CD4-positive, alpha-beta memory T cell (primary cell): Measurements from ENCODE around the gene HCRT. TPM values are rescaled to one million over a fixed set of nuclear protein-coding genes. Genes with fewer than 3 reads are reported as not detected.
"Not testable (repeated sequence)": the region's sequence is repeated elsewhere in the genome, so short reads cannot be mapped to it uniquely, and the experiment has no call there.

Source experiments
- CTCF ChIA-PET: fragments of 350-600 bp; sonication (Branson Sonifier 250); formaldehyde crosslinking; loops from one replicate; lab custom pipeline; 2021; ENCODE audit warnings: inconsistent platforms; ENCODE audit not compliant: partially characterized antibody; lab: Charles Lee
- POLR2A ChIA-PET: fragments of 350-600 bp; sonication (Branson Sonifier 250); formaldehyde crosslinking; loops from one replicate; lab custom pipeline; 2021; ENCODE audit not compliant: partially characterized antibody; lab: Charles Lee
- DNase-seq, 5 donors: peaks; one replicate each; pipeline versions ENCODE4 v3.0.0 to v3.0.0-alpha.2; 2020 to 2022; ENCODE audit warnings: mixed read lengths in 1 of 5
- H3K27ac ChIP-seq: one replicate; pipeline ENCODE4 v1.7.0; 2013; ENCODE audit warnings: low read depth, low read length
- H3K27me3 ChIP-seq: 2 replicates; pipeline ENCODE4 v1.7.0; 2013; ENCODE audit warnings: mild to moderate bottlenecking, low read length, moderate library complexity; ENCODE audit not compliant: insufficient read depth
- H3K36me3 ChIP-seq: 2 replicates; pipeline ENCODE4 v1.7.0; 2013; ENCODE audit warnings: mild to moderate bottlenecking, low read length, moderate library complexity; ENCODE audit not compliant: insufficient read depth
- H3K4me1 ChIP-seq: 2 replicates; pipeline ENCODE4 v1.7.0; 2013; ENCODE audit warnings: mild to moderate bottlenecking, low read length, moderate library complexity; ENCODE audit not compliant: insufficient read depth
- H3K4me3 ChIP-seq, 2 donors: one replicate each; pipeline ENCODE4 v1.7.0; 2013; ENCODE audit warnings: low read length in 2 of 2, mild to moderate bottlenecking in 1 of 2
- H3K9me3 ChIP-seq, 2 donors: one replicate each; pipeline ENCODE4 v1.7.0; 2013; ENCODE audit warnings: low read length in 2 of 2, control low read depth in 1 of 2; ENCODE audit not compliant: control insufficient read depth in 1 of 2
- H3K27ac Mint-ChIP-seq, 7 donors: one replicate each; pipeline ENCODE4 v1.8.0; 2020 to 2021; ENCODE audit warnings: mixed read lengths in 7 of 7, mild to moderate bottlenecking in 6 of 7, inconsistent platforms in 3 of 7, moderate library complexity in 3 of 7
- H3K27me3 Mint-ChIP-seq, 2 donors: one replicate each; pipeline ENCODE4 v1.8.0; 2020 to 2021; ENCODE audit warnings: mixed read lengths in 2 of 2
- H3K36me3 Mint-ChIP-seq, 2 donors: one replicate each; pipeline ENCODE4 v1.8.0; 2020 to 2021; ENCODE audit warnings: mixed read lengths in 2 of 2, inconsistent platforms in 1 of 2, mild to moderate bottlenecking in 1 of 2
- H3K4me1 Mint-ChIP-seq, 4 donors: one replicate each; pipeline ENCODE4 v1.8.0; 2020 to 2021; ENCODE audit warnings: mixed read lengths in 4 of 4, mild to moderate bottlenecking in 1 of 4
- H3K4me3 Mint-ChIP-seq, 8 donors: one replicate each; pipeline ENCODE4 v1.8.0; 2020 to 2021; ENCODE audit warnings: mixed read lengths in 8 of 8, mild to moderate bottlenecking in 7 of 8, moderate library complexity in 6 of 8, inconsistent platforms in 3 of 8
- H3K9me3 Mint-ChIP-seq, 8 donors: one replicate each; pipeline ENCODE4 v1.8.0; 2020 to 2021; ENCODE audit warnings: mixed read lengths in 8 of 8, mild to moderate bottlenecking in 5 of 8, inconsistent platforms in 3 of 8, moderate library complexity in 1 of 8
- intact Hi-C: fragments of 100-400 bp; cut with micrococcal nuclease; formaldehyde crosslinking; loops from one replicate; pipeline ENCODE4 v1.15.1; 2023
- polyA plus RNA-seq, 2 donors: library from polyadenylated mRNA; unstranded; fragments of 300-500 nt; fragmentation: Illumina TruSeq; gene quantifications; one replicate each; pipeline ENCODE4 v1.2.3, GENCODE V29; 2021
- total RNA-seq, 2 experiments: library from RNA; stranded (reverse); gene quantifications; one replicate each; pipeline ENCODE4 v1.2.3, GENCODE V29; 2021

HCRT gene
- total and polyA plus RNA-seq, 4 experiments from 2014 or later, result not detected

DNA sequence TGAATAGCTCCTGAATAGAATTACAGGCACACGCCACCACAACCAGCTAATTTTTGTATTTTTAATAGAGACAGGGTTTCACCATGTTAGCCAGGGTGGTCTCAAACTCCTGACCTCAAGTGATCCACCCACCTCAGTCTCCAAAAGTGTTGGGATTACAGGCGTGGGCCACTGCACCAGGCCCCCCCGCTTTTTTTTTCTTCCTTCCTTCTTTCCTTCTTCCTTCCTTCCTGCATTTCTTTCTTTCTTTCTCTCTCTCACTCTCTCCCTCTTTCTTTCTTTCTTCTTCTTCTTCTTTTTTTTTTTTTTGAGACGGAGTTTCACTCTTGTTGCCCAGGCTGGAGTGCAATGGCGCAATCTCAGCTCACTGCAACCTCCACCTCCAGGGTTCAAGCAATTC, 939 bp upstream of the HCRT start:
- Mint-ChIP-seq H3K4me1 (peaks cover 19 to 39% (median 26%) of the 10 kb centered on the region in 4 donors), H3K27ac (peak overlapping the region in 3 of 7 donors; percentile 51 to 64 (median 52)), H3K4me3 (peak overlapping the region in 4 of 8 donors; percentile 28 to 80 (median 64))
- intact Hi-C loops, DNase-seq, H3K9me3 Mint-ChIP-seq, H3K27me3 Mint-ChIP-seq, H3K36me3 ChIP-seq, H3K36me3 Mint-ChIP-seq, H3K4me3 ChIP-seq, POLR2A ChIA-PET, H3K27me3 ChIP-seq, H3K27ac ChIP-seq, H3K9me3 ChIP-seq: not testable (repeated sequence)
- CTCF ChIA-PET, result interaction anchor here (0.7 to 1.7 kb wide), 2 partner anchors 18 to 62 kb away, joined by 3 read pairs; no protein-coding TSS in a partner anchor
- peaks cover 34% of the 10 kb centered on the region for H3K4me1 ChIP-seq

DNA sequence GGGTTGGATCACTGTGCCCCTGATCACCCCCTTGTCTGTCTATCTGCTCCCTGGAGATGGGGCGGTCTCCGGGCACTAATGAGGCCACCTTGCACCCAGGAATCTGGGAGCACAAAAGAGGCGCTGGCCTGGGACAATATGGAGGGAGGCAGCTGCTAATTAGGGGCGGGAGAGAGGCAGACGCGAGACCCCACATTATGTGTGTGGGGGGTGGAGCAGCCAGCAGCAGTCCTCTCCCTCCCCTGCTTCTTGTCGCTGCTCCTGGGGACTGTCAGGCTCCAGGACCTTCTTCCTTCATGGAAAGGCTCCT, 324 bp upstream of the HCRT start:
- no peak for DNase-seq
- ChIA-PET POLR2A (interaction anchor here (2.4 to 5.8 kb wide), 2 partner anchors 9 to 102 kb away, joined by 13 to 50 read pairs; partner anchors contain the start of genes GHDC and STAT5A), CTCF (interaction anchor here (1.1 to 2.3 kb wide), 4 partner anchors 9 to 37 kb away, joined by 3 to 11 read pairs (median 6); partner anchors contain the start of gene GHDC)
- no peaks in the 10 kb centered on the region for H3K36me3 Mint-ChIP-seq
- no peak overlapping the region for H3K4me3 ChIP-seq
- H3K36me3 ChIP-seq, result no peaks in the 10 kb centered on the region
- peaks cover 0 to 2% (median 0%) of the 10 kb centered on the region in 8 donors for H3K9me3 Mint-ChIP-seq
- H3K27ac ChIP-seq, result no peak overlapping the region
- no peaks in the 10 kb centered on the region for H3K27me3 ChIP-seq
- no peaks in the 10 kb centered on the region for H3K9me3 ChIP-seq
- H3K4me1 Mint-ChIP-seq, result peaks cover 19 to 41% (median 26%) of the 10 kb centered on the region in 4 donors
- H3K27ac Mint-ChIP-seq, result peak overlapping the region in 2 of 7 donors; percentile 35 to 57
- H3K4me3 Mint-ChIP-seq, result peak overlapping the region in 3 of 8 donors; percentile 9 to 82 (median 28)
- peaks cover 40% of the 10 kb centered on the region for H3K4me1 ChIP-seq
- H3K27me3 Mint-ChIP-seq, result peaks cover 0 to 2% of the 10 kb centered on the region in 2 donors
- intact Hi-C loops, result loop anchor here (2.0 kb wide), 1 partner anchor 103 kb away; the partner anchor contains the start of gene STAT5A

DNA sequence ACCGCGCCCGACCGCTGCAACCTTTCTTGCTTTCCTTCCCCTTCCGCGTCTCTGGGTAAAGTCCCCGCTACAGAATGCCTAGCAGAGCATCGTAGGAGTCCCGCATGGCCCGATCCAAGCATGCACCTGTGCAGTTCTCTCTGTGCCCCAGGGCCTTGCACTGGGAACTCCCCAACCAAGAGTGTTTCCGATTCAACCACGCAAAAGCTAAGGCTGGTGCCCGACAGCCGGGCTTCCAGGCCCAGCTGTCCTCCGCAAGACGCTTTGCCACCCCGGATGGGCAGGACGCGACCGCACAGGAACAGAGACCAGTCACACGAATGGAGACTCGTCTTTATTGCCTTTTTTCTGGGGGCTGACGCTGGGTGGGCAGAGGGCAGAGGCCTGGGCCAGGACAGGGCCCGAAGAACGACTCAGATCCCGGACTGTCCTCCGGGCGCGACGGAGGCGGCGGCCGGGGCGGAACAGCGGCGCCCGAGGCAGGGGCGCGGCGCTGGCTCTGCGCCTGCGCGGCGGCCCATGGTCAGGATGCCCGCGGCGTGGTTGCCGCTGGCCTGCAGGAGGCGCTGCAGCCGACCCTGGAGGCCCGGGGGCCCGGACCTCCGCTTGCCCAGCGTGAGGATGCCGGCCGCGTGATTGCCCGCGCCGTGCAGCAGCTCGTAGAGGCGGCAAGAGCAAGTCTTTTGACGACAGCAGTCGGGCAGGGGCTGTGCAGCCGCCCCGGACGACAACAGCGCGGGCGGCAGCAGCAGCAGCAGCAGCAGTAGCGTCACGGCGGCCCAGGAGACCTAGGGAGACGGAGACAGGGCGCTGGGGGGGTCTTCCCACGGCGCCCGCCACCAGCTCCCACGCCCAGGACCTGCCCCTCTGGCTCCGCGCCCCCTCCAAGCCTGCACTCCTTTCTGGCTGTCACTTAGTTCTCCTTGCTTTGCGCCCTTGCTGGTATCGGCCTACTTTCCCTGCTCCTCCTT, 1.2 kb downstream of the HCRT start:
- Mint-ChIP-seq H3K9me3 (peaks cover 0 to 2% (median 0%) of the 10 kb centered on the region in 8 donors), H3K4me1 (peaks cover 21 to 52% (median 35%) of the 10 kb centered on the region in 4 donors), H3K4me3 (peak overlapping the region; percentile 87 to 96 (median 91)), H3K36me3 (no peaks in the 10 kb centered on the region), H3K27me3 (peaks cover 0 to 5% of the 10 kb centered on the region in 2 donors), H3K27ac (peak overlapping the region; percentile 78 to 94 (median 88))
- intact Hi-C loops, result loop anchor here (1.0 to 5.0 kb wide), 4 partner anchors 10 to 157 kb away; partner anchors contain the start of genes GHDC and STAT5A
- no peaks in the 10 kb centered on the region for H3K36me3 ChIP-seq
- ChIA-PET POLR2A (interaction anchor here (0.9 to 5.8 kb wide), 8 partner anchors 11 to 319 kb away, joined by 3 to 50 read pairs (median 3); partner anchors contain the start of genes ACLY, GHDC, KLHL11 and STAT3), CTCF (interaction anchor here (1.1 to 2.3 kb wide), 9 partner anchors 10 to 126 kb away, joined by 3 to 11 read pairs (median 3); partner anchors contain the start of gene GHDC)
- H3K4me1 ChIP-seq, result peaks cover 56% of the 10 kb centered on the region
- H3K27ac ChIP-seq, result peak overlapping the region; percentile 72
- no peaks in the 10 kb centered on the region for H3K9me3 ChIP-seq
- peak; percentile 74 to 84 (median 75) for DNase-seq
- no peaks in the 10 kb centered on the region for H3K27me3 ChIP-seq
- peak overlapping the region; percentile 63 to 86 for H3K4me3 ChIP-seq

DNA sequence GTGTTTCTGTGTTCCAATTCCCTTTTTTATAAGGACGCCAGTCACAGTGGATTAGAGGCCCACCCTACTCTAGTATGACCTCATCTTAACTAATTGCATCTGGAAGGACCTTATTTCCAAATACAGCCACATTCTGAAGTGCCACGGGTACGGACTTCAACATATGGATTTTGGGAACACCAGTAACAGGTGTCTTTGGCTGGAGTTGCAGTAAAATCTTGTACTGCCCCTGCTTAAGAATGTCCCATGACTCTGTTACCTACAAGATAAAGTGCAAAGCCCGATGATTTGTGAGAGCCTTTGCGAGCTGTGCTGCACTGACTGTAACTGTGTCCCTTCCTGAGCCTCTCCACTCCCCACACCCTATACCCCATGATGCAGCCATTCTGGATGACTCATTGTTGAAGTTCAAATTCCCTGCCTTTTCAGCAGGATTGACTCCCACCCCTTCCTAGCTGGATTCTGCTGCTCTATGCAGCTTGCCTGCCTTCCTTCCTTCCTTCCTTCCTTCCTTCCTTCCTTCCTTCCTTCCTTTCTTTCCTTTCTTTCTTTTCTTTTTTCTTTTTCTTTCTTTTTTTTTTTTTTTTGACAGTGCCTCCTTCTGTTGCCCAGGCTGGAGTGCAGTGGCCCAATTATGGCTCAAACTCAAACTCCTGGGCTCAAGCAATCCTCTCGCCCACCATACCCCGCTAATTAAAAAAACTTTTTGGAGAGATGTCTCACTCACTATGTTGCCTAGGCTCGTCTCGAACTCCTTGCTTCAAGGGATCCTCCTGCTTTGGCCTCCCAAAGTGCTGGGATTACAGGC, 2.1 kb downstream of the HCRT start:
- Mint-ChIP-seq H3K36me3 (no peaks in the 10 kb centered on the region), H3K4me1 (peaks cover 25 to 59% (median 42%) of the 10 kb centered on the region in 4 donors), H3K27me3 (peaks cover 0 to 5% of the 10 kb centered on the region in 2 donors), H3K27ac (peak overlapping the region; percentile 78 to 94 (median 88)), H3K9me3 (peaks cover 0 to 2% (median 0%) of the 10 kb centered on the region in 8 donors), H3K4me3 (peak overlapping the region; percentile 87 to 96 (median 91))
- no peaks in the 10 kb centered on the region for H3K9me3 ChIP-seq
- DNase-seq, result no peak
- no peaks in the 10 kb centered on the region for H3K36me3 ChIP-seq
- peak overlapping the region in 1 of 2 donors; percentile 86 for H3K4me3 ChIP-seq
- intact Hi-C loops, result loop anchor here (5.0 kb wide), 2 partner anchors 66 to 156 kb away; no protein-coding TSS in a partner anchor
- H3K4me1 ChIP-seq, result peaks cover 65% of the 10 kb centered on the region
- ChIA-PET POLR2A (interaction anchor here (0.9 to 5.8 kb wide), 7 partner anchors 12 to 318 kb away, joined by 3 to 50 read pairs (median 3); partner anchors contain the start of genes ACLY, GHDC, KLHL11 and STAT3), CTCF (interaction anchor here (0.9 to 2.3 kb wide), 6 partner anchors 11 to 94 kb away, joined by 3 to 11 read pairs (median 4); partner anchors contain the start of gene GHDC)
- peak overlapping the region; percentile 72 for H3K27ac ChIP-seq
- no peaks in the 10 kb centered on the region for H3K27me3 ChIP-seq

DNA sequence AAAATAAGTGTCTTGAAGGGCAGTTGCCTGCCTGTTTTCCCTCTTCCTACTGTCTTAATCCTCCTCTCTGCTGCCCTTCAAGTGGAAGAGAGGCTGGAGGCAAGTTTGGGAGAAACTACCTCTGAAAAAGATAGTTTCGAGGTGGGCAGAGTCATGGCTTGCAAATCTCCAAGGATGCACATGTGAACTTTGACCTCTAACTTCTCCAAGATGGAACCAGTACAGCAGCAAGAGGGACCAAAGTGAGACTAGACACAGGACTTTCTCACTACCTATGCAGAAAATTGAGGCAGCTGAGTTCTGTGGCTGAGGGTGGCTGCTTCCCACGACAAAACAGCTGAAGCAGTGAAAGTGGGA, 3.4 kb downstream of the HCRT start:
- Histone ChIP-seq H3K4me1 (peaks cover 65% of the 10 kb centered on the region), H3K27ac (no peak overlapping the region), H3K27me3 (no peaks in the 10 kb centered on the region), H3K4me3 (peak overlapping the region in 1 of 2 donors; percentile 53), H3K9me3 (no peaks in the 10 kb centered on the region), H3K36me3 (no peaks in the 10 kb centered on the region)
- peaks cover 0 to 2% (median 0%) of the 10 kb centered on the region in 8 donors for H3K9me3 Mint-ChIP-seq
- CTCF ChIA-PET, result interaction anchor here (0.8 to 3.9 kb wide), 13 partner anchors 8 to 143 kb away, joined by 3 to 15 read pairs (median 5); partner anchors contain the start of genes GHDC and KAT2A
- peak overlapping the region in 7 of 8 donors; percentile 2 to 73 (median 53) for H3K4me3 Mint-ChIP-seq
- H3K27me3 Mint-ChIP-seq, result peaks cover 0 to 5% of the 10 kb centered on the region in 2 donors
- no peaks in the 10 kb centered on the region for H3K36me3 Mint-ChIP-seq
- H3K27ac Mint-ChIP-seq, result peak overlapping the region in 1 of 7 donors; percentile 85
- no peak for DNase-seq
- POLR2A ChIA-PET, result interaction anchor here (0.9 to 5.8 kb wide), 5 partner anchors 13 to 70 kb away, joined by 3 to 50 read pairs (median 4); partner anchors contain the start of genes DHX58 and GHDC
- peaks cover 28 to 65% (median 44%) of the 10 kb centered on the region in 4 donors for H3K4me1 Mint-ChIP-seq
- intact Hi-C loops, result loop anchor here (1.0 to 5.0 kb wide), 3 partner anchors 27 to 155 kb away; no protein-coding TSS in a partner anchor
